GM23248 (cell line): ENCODE measurements around the gene PSMB7.

Experiments
- EZH2 ChIP-seq: fragments of 200-600 bp; sonication (generic); IDR thresholded peaks from 2 replicates; pipeline ENCODE4 v1.6.1; 2018; ENCODE audit warnings: antibody characterized with exemption, mild to moderate bottlenecking; ENCODE audit not compliant: insufficient read depth, poor library complexity, severe bottlenecking
- EZH2phosphoT487 ChIP-seq: fragments of 200-600 bp; sonication (generic); IDR thresholded peaks from 2 replicates; pipeline ENCODE4 v1.6.1; 2018; ENCODE audit warnings: antibody characterized with exemption, moderate library complexity, mild to moderate bottlenecking, low read depth; ENCODE audit not compliant: insufficient read depth

GRCh38 chr9:124448019-124448418 lies 32.8 kb upstream of the PSMB7 start:
- TF ChIP-seq EZH2phosphoT487 (no peak), EZH2 (no peak)
